HG03457 (cell line): ENCODE results near the gene PSMD11.
"Not testable (repeated sequence)": the region's sequence is repeated elsewhere in the genome, so short reads cannot be mapped to it uniquely, and the experiment has no call there.

Experiments
- ATAC-seq: cut with Tn5 transposase; IDR thresholded peaks from one replicate; pipeline ENCODE4 v1.9.1; 2021; ENCODE audit warnings: moderate number of reproducible peaks; ENCODE audit not compliant: unreplicated experiment

PSMD11 gene

DNA sequence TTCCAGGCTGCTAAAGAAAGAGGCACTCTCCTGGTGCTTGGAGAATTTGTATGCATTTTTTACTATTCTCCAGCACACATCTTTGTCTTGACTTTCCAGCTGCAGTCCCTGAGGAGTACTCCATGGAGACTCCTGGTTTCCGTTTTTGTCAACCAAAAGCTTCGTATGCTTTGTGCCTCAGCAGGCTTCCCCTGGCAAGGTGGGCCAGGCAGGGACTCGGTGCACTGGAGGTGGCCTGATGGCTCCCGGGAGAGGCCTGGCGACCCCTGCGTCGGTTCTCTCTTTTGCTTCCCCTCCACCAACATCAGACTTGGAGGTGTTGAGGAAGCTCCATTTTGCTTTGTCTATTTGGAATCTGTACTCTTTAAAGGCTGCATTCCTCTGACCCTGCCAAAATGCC is 66.2 kb downstream of the PSMD11 start:
- no peak for ATAC-seq

DNA sequence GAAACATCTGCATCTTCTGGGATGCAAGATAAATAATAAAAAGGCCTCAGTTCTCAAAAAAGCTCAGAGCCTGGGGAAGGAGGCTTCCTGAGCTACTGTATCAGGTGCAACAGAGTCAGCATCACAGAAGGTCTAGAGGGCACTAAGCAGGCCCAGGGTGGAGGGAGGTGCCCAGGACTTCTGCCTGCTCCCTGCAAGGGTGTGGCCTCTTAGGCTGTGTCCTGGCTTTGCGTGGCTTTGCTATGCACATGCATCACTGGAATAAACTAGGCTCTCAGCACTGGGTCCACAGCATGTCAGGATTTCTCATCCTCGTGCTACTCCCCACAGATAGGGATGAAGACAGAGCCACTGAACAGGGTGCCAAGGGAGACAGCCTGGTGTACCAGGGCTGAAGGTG is 68.0 kb downstream of the PSMD11 start:
- ATAC-seq, result no peak

DNA sequence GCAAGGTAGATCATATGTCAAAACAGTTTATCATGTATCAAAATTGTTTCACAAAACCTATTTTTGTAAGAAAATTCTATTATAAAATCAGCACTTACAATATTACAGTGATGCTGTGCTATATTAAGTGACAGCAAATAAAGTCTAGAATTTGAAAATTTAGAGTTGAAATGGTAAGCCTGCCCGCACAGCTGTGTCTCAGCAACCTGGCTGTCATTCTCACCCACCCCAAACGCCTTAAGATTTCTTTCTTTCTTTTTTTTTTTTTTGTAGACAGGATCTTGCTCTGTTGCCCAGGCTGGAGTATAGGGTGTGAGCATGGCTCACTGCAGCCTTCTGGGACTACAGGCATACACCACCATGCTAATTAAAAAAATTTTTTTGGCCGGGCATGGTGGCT is 69.3 kb downstream of the PSMD11 start:
- no peak for ATAC-seq

DNA sequence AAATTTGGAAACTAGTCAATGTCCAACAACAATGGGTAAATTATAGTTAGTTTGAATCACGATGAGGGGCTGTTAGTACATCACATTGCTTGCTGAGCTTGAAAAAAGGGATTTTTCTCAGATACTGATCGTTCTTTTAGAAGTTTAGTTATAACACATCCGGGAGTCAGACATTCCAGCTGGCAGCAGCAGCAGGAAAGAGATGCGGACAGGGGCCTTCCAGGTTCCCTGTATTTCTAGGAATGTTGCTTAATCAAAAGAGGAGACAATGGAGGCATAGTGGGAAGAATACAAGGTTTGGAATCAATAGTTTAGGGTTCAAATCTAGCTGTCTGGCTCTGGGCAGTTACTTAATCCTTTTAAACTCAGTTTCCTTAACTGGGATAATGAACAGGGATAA is 70.3 kb downstream of the PSMD11 start:
- ATAC-seq, result no peak

DNA sequence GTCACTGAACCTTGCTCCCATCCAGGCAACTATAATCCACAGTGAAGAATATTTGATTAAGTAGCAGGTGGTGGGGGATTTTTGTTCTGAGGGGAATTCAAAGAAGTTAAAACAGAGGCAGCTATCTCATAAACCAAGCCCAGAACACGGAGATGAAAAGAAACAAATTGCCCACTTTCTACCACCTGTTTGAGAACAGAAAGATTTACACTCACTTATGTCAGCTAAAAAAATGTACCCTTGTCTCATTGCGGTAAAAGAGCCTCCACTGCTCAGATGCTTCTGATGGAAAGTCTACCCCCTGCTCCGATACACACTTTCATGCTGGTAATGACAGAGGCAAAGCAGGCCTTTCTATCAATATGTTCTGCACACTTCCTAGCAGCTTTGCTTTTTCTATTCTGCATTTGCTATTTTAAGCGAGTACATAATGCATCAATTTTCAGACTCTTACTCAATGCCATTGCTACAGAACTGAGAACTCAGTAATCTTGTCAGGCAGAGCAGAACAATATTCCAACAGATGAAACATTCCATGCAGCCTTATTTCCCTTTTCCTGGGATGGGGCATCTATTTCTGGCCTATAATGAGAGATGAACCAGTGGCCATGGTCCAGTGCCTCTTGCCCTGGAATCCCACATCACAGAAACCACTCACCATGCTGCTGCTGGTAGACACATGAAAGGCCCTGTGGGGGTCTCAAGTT is 71.5 kb downstream of the PSMD11 start:
- no peak for ATAC-seq

DNA sequence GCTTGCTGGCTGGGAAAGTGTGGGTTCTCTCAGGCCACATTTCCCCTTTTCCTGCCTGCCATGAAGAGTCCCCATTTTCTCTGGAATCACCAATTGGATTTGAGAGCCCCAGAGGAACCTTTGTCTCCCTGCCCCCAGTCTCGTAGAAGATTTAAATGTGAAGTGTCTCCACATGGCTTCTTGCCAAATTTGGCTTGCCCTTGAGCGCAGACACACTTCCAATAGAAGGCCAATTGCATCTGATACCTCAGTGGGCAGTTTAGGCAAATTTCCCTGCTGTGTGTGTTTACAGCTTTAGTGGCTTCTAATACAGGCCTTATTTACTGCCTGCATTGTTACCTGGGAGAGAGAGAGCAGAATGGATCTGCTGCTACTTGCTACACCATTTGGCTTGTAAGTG is 72.1 kb downstream of the PSMD11 start:
- ATAC-seq, result no peak

DNA sequence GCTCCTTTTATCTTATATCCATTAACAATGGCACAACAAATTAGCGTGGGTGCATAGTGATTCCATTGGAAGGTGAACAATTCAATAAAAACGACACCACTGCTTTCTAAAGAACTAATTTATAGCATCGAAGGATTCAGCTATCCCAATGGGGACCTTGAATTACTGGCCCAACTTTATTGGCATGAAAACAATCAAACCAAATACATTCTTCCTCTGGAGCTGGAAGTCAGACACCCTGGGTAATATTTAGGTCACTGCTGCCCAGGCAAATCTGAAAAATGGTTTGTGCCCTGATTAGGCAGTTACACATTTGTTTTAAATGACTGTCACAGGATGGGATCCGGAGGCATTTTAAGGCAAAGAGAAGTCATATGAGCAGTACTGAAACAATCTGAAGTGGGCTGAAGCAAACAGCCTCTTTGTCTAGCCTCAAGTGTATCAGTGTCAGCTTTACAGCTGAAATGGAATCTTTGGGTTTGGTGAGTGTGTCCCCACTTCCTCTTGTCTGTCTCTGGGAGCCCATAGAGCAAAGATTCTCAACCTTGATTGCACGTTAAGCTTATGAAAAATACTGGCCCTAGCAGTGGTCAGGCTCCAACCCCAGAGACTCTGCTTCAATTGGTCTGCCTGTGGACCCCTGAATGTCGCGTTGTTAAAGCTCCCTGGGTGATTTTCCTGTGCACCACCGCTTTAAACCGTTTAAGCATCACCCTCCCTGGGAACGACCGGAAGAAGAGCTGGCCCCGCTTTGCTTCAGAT is 72.8 kb downstream of the PSMD11 start:
- no peak for ATAC-seq

DNA sequence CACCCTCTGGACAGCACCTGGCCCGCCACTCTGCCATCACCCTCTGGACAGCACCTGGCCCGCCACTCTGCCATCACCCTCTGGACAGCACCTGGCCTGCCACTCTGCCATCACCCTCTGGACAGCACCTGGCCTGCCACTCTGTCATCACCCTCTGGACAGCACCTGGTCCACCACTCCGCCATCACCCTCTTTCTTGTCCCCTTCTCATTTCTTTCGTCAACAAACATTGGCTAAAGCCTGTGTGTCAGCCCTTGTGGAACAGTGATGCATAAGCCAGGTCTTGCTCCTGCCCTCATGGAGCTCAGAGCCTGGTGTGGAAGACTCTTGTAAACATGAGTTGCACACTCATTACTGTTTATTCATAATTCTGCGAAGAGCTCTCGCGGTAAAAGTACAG is 73.7 kb downstream of the PSMD11 start:
- no peak for ATAC-seq

DNA sequence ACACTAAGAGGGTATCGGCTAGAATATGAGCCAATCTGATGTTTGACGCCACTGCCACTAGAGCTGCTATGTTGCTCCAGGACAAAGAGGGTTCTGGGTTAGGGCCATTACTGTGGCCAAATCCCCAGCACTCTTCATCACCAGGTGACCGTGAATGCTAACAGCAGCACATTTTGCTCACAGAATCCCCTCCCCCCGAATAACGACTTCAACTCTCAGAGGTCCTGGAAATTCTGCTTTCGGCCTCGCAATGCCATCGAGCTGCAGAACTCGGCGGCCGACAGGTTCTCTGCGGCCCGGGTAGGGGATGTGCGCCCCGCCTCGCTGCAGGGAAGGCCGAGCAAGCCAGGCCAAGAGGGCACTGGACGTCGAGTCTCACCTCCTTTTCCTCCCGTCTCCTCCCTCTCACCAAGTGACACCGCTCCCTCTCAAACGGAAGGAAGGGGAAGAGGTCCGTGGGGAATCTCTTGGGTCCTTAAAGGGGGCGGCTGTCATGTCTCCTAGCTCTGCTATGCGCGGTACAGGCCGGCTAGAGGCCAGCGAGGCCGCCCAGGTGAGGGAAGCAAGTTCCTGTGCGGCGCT is 74.4 kb downstream of the PSMD11 start:
- no peak for ATAC-seq

DNA sequence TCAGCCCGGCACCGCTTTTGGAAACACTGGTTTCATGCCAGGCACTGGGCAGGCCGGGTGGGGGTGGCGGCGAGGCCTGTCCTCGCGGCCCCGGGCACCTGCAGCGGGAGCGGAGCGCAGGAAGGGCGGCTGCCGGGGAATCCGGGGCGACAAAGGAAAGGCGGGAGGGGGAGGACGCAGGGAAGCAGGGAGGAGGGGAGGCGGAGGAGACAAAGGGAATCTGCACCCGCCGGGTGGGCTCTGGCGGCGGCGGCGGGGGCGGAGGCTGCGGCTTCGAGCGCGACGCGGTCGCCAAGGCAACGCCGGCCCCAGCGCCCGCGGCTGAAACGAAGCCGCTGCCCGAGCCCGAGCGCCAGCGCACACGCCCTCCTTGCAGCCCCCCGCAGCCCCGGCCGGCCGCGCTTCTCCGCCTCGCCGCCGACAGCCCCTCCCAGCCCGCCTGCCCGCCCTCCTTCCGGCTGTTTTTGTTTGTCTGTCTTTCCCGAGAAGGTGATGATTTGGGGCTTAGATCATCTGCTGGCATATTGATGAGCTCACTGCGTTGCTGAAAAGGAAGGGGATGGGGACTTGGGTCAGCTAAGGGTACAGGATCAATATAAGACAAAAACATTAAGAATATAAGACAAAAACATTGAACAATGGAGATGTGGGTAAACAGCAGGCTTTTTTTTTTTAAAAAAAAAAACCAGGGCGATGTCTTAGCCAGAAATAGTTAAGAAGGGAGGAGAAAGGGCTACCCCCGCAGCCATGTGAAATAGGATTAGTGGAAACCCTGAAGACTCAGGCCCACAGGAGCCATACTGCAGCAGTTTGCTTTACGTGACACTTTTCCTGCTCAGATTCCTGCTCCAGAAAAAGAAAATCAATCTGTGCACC is 75.2 kb downstream of the PSMD11 start:
- ATAC-seq, result no peak

DNA sequence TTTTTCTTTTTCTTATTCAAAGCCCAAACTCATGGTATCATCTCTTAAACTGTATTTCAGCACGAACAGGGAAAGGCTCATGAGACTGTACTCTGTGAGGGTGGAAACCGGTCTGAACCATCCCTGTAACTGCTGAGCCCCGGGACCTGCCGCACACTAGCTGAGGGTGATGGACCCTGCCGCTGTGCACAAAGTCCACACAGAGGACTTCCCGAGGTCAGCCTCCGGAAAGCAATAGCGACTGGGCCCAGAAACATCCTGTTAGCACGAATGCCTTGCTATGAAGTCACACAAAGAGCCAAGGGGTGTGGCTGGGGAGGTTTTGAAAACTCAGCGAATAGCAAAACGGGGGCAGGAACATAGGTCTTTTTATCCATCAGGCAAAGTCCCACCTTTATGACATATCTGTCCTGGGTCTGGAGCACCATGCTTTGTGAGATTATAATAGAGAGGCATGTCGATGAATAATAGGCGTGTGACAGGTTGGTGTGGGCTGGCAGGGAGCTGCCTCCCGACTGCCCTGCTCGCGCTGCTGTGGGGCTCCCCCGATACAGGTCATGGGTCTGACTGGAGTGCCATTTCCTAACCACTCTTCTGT is 75.9 kb downstream of the PSMD11 start:
- no peak for ATAC-seq

DNA sequence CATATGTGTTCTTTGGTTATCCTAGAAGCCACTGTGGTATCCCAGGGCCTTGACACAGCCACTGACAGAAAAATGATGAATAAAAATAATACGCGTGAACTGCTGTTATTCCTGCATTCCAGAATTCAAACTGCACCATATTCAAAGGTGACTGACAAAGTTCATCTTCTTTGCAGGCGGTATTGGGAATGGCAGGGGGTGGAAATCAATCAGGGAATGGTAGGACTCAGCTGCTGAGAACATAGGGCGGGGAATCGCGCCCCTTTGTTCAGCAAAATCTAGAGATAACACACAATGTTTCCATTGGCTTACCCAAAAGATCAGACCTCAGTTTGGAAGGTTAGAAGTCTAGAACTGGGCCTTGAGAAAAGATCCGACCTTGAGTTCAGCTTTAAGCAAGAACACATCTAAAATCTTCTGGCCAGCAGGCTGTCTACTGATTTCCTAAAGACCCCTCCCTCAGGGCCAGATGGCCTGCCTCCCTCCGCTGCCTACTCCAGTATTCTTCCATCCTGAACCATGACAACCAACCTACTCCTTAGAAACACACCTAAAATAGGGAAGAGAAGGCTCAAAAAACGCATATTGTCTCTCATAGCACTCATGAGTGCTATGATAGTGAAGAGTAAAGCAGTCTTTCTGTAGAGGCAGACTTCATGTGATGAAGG is 76.6 kb downstream of the PSMD11 start:
- ATAC-seq, result no peak

DNA sequence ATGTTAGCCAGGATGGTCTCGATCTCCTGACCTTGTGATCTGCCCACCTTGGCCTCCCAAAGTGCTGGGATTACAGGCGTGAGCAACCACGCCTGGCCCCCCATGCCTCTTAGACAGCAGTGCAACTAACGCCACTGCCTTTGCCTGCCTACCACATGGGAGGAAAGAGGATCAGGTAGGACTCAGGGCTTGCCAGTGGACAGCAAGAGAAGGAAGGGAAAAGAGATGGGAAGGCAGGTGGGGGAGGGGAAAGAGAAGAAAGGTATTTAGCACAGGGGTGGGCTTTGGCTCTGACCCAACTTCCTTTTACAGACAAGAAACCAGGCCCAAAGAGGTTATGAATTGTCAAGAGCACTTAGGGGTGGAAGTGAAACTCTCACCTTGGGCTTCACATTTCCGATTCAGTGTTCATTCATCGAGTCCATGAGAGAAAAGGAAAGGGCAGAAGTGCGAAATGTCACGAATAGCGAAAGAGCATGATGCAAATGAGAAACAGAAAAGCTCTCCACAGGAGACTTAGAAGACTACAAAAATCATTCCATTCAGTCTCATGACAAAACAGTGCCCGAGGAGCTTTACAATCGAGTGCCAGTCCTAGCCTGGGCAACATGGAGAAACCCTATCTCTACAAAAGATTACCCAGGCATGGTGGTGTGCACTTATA is 78.8 kb downstream of the PSMD11 start:
- peak; percentile 50 for ATAC-seq

DNA sequence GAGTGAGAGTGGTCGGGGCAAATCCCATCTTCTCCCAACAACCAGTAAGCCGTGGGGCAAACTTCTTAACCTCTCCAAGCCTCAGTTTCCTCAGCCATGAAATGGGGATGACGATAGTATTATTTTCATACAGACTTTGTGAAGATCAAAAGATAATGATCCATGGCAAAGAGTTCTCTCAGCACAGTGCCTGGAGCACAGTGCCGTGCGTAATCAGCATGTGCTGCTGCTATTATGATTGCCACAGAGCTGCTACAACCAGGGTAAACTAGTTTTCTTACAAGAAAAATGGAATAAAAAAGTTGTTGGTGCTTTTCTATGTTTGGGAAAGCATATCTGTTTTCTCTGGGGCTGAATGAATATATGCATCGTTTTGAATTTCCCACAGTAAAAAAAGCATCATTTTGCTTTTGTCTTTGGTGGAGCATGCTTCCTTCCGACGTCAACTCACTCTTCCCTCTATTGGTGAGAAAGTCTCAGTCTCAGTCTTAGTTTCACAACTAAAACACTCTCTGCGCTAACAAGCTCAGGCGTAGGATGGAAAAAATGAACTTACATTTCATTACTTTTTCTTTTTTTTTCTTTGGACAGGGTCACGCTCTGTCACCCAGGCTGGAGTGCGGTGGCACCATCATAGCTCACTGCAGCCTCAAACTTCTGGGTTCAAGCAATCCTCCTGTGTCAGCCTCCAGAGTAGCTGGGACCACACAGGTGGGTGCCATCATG is 79.7 kb downstream of the PSMD11 start:
- no peak for ATAC-seq

DNA sequence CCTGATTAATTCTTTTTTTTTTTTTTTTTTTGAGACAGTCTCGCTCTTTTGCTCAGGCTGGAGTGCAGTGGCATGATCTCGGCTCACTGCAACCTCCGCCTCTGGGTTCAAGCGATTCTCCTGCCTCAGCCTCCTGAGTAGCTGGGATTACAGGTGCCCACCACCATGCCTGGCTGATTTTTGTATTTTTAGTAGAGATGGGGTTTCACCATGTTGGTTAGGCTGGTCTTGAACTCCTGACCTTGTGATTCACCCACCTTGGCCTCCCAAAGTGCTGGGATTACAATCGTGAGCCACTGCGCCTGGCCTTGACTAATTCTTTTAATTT is 80.2 kb downstream of the PSMD11 start:
- ATAC-seq, result not testable (repeated sequence)

DNA sequence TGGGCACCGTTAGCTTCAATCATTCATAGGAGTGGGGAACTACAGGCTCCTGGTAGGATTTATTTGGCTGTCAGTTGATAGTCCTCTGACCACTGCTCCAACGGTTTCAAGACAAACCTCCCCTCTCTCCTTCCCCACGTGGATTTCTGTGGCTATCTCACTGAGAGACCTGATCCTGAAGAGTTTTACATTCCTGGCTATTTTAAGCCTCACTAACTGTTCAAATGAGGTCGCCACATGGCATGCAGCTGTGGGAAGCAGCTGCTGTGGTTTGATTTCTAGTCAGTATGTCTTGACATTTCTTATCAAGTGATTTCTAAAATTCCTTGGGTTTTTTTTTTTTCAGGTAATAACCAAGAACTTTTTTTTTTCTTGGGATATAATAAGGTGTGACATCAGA is 80.8 kb downstream of the PSMD11 start:
- no peak for ATAC-seq

DNA sequence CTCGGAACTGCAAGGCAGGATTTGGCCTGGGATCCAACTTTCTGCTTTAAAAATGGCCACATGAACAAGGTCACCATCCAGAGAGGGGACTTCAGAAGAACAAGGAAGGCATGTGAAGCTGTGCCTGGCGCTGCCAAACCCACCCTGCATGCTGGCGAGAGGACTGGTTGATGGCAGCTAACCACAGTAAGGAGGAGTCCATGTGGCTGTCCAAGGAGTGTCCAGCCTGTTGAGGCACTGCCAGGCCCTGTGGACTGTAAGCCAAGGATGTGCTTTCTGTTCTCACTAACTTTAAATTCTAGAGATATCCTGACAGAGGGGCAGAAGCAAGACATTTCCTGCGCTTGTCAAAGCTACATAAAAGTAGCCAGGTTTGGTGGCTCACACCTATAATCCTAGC is 82.8 kb downstream of the PSMD11 start:
- ATAC-seq, result no peak

DNA sequence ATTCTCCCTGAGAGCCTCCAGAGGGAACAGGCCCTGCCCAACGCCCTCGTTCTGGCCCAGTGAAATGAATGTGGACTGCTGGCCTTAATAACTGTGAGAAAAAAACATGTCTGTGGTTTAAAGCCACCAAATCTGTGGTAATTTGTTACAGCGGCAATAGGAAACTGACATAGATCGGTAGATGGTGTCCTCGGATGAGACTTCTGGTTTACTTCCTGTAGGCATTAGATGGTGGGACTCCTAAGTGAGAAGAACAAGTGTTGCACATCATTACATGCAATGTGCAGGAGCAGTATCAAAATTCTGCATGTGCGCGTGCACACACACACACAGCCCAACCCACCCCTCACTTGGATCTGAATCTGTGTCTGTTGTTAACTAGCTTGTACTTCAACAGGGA is 84.5 kb downstream of the PSMD11 start:
- no peak for ATAC-seq

DNA sequence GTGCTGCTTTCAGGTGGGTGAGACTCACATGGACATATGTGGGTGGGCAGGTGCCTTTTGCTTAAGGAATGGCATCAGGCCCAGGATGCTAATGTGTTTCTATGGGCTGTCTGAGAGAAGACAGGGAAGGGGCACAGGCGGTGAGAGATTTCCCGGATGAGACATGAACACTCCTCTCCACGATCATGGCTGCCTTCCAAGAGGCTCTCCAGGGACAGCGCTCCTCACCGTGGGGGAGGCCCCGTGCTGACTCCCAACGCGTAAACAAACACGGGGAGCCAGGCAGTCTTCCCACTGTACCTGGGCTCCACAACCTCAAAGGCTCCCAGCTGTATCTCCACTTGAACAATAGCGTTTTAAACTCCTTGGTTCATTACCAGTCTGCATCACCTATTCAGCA is 85.3 kb downstream of the PSMD11 start:
- ATAC-seq, result no peak
